GM18951 (cell line): ENCODE results near the gene MED12.

Source experiments
- POLR2A ChIP-seq: IDR thresholded peaks from 4 replicates; pipeline ENCODE4 v1.6.1; 2011; ENCODE audit warnings: mild to moderate bottlenecking; ENCODE audit not compliant: insufficient read length, insufficient read depth; ENCODE audit errors: extremely low read depth
- in situ Hi-C: fragments of 300-500 bp; cut with MboI; formaldehyde crosslinking; loops from one replicate; pipeline ENCODE4 v1.12.0; 2022; ENCODE audit warnings: low sequenced_read_pairs, mixed read lengths, inconsistent platforms; ENCODE audit not compliant: unreplicated experiment

MED12 gene

DNA sequence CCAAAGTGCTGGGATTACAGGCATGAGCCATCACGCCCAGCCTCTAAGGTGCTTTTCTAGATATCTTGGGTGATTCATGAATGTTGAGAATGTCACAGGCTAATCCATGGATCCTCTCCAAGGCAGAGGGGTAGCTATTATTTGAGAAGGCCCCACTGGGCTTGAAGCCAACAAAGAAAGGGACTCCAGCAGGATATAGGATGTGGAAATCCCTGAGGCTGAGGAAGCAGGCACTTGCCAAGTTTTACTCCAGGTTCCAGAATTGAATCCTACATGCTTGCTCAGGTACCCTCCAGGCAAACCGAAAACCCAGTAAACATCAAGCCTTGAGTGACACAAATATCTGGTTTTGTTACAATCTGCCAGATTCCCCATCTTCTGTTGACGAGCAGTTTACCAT, 42.1 kb downstream of the MED12 start:
- in situ Hi-C loops = loop anchor here (25.0 kb wide), 1 partner anchor 398 kb away; no protein-coding TSS in a partner anchor
- no peak for TF ChIP-seq POLR2A

DNA sequence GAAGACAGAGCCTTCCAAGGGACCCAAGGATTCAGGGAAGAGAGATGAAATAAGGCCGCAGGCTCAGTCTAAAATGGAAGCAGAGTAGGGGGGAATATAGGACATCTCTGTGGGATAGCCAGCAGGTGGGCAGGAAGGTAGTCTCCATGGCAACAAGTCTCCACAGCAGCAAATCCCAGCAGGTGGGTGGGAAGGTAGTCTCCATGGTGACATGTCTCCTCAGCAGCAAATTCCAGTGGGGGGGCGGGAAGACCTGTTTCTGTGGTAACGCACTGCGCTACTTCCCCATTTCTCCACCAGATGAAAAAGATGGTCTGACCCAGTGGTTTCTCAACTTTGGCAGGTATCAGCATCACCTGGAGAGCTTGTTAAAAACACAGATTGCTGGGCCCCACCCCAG, 44.6 kb downstream of the MED12 start:
- no peak for TF ChIP-seq POLR2A
- in situ Hi-C loops = loop anchor here (25.0 kb wide), 1 partner anchor 401 kb away; no protein-coding TSS in a partner anchor

DNA sequence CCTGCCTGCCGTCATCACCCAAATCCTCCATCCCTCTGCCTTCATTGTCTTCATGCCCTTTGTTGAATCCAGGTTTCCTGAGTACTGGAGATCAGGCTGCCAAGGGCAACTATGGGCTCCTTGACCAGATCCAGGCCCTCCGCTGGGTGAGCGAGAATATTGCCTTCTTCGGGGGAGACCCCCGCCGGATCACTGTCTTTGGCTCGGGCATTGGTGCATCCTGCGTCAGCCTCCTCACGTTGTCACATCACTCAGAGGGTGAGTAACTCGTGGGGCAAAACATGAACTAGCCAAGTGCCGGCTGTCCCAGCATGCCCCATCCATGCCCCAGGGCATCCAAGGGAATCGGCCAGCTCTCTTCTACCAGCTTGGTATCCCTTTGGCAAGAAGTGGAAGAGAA, 45.7 kb downstream of the MED12 start:
- no peak for TF ChIP-seq POLR2A
- in situ Hi-C loops = loop anchor here (25.0 kb wide), 1 partner anchor 402 kb away; no protein-coding TSS in a partner anchor

DNA sequence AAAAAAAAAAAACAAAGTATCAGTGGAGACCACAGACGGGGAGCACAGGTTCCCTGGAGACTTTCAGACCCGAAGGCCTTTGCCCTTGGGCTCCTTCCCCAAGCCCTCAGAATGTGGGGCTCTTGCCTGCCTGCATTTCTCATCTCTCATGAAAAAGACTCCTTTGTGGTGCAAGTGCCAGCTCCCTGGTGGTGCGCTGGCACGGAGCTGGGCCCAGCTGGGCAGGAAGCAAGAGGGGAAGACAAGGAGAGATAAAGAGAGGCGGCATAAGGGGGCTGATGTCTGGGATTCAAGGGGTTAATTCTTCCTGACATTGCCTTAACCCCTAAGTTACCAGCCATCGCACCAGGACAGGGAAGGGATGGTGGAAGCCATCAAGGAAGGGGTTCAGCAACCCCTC, 48.1 kb downstream of the MED12 start:
- in situ Hi-C loops = loop anchor here (25.0 kb wide), 1 partner anchor 404 kb away; no protein-coding TSS in a partner anchor

DNA sequence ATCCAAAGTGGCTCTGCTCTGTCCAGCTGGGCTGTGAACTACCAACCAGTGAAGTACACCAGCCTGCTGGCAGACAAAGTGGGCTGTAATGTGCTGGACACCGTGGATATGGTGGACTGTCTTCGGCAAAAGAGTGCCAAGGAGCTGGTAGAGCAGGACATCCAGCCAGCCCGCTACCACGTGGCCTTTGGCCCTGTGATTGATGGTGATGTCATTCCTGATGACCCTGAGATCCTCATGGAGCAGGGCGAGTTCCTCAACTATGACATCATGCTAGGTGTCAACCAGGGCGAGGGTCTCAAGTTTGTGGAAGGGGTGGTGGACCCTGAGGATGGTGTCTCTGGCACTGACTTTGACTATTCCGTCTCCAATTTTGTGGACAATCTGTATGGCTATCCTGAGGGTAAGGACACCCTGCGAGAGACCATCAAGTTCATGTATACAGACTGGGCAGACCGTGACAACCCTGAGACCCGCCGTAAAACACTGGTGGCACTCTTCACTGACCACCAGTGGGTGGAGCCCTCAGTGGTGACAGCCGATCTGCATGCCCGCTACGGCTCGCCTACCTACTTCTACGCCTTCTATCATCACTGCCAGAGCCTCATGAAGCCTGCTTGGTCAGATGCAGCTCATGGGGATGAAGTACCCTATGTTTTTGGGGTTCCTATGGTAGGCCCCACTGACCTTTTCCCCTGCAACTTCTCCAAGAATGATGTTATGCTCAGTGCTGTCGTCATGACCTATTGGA, 48.8 kb downstream of the MED12 start:
- TF ChIP-seq POLR2A = no peak
- in situ Hi-C loops = loop anchor here (25.0 kb wide), 1 partner anchor 405 kb away; no protein-coding TSS in a partner anchor

More for the DNA sequence above, 48.1 kb downstream of the MED12 start:
- TF ChIP-seq POLR2A = no peak

DNA sequence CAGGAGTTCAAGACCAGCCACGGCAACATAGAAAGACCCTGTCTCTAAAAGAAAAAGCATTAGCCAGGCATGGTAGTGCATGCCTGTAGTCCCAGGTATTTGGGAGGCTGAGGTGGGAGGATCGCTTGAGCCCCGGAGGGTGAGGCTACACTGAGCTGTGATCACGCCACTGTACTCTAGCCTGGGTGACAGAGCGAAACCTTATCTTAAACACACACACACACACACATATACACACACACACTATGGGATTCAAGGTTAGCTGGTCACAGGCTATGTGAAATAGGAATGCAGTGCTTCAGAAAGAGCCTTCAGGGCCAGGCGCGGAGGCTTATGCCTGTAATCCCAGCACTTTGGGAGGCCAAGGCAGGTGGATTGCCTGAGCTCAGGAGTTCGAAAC, 49.7 kb downstream of the MED12 start:
- in situ Hi-C loops = loop anchor here (25.0 kb wide), 1 partner anchor 406 kb away; no protein-coding TSS in a partner anchor
- TF ChIP-seq POLR2A = no peak

DNA sequence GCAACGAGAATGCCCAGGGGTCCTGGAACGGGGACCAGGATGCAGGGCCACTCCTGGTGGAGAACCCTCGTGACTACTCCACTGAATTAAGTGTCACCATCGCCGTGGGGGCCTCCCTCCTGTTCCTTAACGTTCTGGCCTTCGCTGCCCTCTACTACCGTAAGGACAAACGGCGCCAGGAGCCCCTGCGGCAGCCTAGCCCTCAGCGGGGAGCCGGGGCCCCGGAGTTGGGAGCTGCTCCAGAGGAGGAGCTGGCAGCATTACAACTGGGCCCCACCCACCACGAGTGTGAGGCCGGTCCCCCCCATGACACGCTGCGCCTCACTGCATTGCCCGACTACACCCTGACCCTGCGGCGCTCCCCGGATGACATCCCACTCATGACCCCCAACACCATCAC, 51.2 kb downstream of the MED12 start:
- no peak for TF ChIP-seq POLR2A
- in situ Hi-C loops = loop anchor here (25.0 kb wide), 1 partner anchor 407 kb away; no protein-coding TSS in a partner anchor

DNA sequence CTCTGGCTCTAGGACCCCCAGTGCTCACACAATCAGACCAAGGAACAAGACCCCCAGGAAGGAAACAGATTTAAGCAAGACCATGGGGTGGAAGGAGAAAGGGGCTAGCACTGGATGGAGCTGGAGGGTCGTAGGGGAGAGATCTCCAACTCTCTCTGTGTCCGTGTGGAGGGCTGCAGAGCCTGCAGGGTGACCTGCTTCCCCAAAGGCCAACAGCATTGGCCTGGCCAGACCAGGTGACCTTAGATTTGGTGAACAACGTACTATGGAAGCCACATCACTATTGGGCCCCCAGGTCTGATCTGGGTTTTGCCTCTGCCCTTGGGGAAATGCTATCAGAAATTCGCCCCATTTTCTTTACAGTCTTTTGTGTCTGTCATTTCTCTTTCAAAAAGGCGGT, 52.3 kb downstream of the MED12 start:
- in situ Hi-C loops = loop anchor here (25.0 kb wide), 1 partner anchor 408 kb away; no protein-coding TSS in a partner anchor
- TF ChIP-seq POLR2A = no peak

DNA sequence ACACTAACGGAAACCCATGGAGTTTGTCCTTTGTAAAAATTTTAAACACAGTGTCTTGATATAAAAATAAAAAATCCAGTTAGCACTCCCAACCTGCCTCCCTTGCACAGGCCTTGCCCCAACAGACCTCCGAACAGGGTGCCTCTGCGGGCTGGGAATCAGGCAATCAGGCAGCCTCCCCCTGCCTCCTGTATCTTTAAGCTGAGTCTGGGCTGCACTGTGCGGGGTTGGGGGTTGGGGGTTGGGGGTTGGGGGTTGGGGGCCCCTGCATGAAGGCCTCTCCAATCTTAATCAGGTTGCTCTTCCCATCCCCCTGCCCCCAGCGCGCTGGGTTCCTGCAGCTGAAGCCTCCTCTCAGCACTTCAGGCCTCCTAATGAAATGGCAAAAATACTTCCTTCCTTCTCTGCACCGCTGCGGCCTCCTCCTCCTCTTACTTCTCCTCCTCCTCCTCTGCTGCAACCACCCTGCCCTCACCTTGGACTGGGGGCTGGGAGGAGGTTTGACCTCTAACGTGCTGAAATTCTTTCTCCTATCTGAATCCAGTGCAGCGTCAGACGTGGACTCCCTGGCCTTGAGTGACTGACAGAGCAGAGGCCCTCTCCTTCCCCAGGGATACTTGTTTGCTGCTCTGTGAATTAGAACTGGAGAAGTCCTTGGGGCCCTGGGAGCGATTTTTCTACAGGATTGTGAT, 52.9 kb downstream of the MED12 start:
- TF ChIP-seq POLR2A = no peak
- in situ Hi-C loops = loop anchor here (25.0 kb wide), 1 partner anchor 409 kb away; no protein-coding TSS in a partner anchor

DNA sequence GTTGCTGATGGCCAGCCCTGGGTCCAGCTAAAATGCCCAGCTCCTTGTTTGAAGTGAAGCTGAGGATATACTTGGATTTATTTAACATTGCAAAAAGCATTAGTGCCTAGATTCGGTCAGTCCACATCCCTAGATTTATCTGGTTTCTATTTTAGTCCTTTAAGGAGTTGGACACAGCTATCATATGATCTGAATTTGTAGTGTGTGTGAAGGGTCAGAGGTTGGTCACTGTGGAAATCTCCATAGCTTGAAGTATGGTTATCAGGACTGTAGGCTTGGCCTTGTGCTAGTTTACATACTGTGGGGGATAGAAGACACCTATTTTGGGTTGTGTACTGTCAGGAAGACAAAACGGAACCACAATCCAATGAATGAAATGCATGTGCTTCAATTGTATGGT, 55.0 kb downstream of the MED12 start:
- in situ Hi-C loops = loop anchor here (25.0 kb wide), 1 partner anchor 411 kb away; no protein-coding TSS in a partner anchor
- TF ChIP-seq POLR2A = no peak

DNA sequence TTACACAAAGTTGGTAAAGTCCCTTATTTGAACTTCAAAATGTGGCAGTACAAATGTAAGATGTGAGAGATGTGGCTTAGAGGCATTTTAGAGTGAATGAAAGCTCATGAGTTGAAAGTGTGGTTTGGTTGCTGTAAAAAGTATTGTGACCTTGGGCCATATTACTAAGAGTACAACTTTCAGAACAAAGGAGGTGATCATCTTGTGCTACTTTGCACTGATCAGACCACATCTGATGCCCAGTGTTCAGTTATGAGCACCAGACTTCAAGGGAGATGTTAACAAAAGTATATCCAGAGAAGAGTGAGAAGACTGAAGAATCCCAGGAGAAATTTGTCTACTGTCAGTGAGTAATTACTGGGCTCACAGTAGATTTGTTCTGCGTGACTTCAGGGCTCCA, 56.4 kb downstream of the MED12 start:
- no peak for TF ChIP-seq POLR2A
- in situ Hi-C loops = loop anchor here (25.0 kb wide), 1 partner anchor 412 kb away; no protein-coding TSS in a partner anchor

DNA sequence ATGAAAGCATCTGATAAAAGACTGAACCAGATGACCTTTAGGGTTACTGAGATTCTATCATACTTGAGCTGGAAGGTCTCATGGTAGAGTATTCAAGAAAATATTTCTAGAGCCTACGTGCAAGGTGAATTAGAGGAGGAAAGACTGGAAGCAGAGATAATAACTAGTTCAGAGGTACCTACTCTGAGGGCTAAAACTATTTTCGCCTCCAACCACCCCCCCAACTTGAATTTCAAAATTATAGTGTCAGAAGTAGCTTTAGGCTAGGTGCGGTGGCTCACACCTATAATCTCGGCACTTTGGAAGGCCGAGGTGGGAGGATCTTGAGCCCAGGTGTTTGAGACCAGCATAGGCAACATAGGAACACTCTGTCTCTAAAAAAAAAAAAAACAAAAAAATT, 57.1 kb downstream of the MED12 start:
- TF ChIP-seq POLR2A = no peak
- in situ Hi-C loops = no loop called here

DNA sequence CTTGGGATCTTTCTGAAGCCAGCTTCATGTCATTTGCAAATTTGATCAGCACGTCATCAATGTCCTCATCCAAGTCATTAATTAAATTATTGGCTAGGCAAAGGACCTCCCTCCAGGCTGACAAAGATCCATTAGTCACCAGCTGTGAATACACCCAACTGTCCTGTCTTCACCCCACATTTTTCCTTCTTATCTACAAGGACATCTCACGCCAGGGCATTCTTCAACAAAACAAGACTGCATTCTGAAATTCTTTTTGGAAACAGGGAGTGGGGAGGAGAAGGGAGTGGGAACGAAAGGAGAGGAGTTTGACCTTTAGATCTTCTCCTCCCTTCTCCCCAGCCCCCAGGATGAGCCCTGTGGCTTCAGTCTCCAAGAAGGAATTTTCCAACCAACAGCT, 58.9 kb downstream of the MED12 start:
- in situ Hi-C loops = no loop called here
- no peak for TF ChIP-seq POLR2A
